ENCODE results near the gene ZFP90.
A peak's percentile ranks its signal among the peaks of the same experiment; 100 is the strongest.
"Not testable (repeated sequence)": the region's sequence is repeated elsewhere in the genome, so short reads cannot be mapped to it uniquely, and the experiment has no call there.

The ZFP90 gene

DNA sequence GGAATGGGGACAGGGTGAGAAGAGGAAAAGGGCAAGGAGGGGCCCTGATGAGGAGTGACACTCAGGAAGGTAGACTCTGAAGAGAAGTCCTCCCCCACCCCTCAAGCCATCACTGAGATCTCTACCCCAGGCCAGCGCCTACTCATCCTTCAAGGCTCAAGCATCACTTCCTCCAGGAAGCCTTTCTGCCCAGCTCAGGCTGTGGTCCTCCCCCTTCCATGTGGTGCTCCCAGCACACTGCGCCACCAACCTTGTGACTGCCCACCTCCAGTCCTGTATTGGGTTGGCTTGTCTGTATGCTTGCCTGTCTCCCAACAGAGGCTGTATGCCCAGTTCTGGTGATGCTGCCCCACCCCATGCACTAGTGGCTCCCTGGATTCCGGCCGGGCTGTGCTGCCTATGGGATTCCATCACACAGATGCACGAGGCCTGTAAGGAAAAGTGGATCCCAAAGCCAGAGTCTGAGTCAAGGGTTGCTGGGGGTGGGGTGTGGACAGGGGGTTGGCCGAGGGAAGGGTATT lies 19.8 kb upstream of the ZFP90 start:
- DNase-seq, result no peak

DNA sequence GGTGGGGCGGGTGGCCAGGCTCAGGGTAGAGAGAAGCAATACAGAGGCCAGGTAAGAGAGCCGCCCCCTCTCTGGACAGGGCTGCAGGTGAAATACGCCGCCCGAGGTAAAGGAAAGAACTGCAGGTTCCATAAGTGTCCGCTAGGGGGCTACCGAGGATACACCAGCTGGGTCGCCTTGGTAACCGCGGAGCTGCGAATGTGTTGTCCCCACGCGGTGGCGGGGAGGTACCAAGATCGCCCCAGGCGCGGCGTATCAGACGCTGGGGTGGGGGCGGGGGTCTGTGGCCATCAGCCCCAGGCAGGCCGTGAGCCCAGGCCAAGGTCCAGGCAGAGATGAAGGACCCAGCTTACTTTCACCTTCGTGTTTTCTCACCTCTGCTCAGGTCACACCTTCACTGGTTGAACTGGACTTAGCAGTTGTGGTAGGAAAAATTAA lies 18.4 kb upstream of the ZFP90 start:
- peak; percentile 89 for DNase-seq

GRCh38 chr16:68524069-68524820 lies 14.8 kb upstream of the ZFP90 start:
- DNase-seq, result no peak

GRCh38 chr16:68526143-68526781 lies 12.8 kb upstream of the ZFP90 start:
- no peak for DNase-seq

DNA sequence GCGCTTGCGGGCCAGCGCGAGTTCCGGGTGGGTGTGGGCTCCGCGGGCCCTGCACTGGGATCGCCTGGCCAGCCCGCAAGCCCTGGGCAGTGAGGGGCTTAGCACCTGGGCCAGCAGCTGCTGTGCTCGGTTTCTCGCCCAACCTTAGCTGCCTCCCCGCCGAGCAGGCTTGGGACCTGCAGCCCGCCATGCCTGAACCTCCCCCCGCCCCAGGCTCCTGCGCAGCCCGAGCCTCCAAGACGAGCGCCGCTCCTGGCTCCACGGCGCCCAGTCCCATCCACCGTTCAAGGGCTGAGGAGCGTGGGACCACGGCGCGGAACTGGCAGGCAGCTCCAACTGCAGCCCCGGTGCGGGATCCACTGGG lies 12.3 kb upstream of the ZFP90 start:
- no peak for DNase-seq

DNA sequence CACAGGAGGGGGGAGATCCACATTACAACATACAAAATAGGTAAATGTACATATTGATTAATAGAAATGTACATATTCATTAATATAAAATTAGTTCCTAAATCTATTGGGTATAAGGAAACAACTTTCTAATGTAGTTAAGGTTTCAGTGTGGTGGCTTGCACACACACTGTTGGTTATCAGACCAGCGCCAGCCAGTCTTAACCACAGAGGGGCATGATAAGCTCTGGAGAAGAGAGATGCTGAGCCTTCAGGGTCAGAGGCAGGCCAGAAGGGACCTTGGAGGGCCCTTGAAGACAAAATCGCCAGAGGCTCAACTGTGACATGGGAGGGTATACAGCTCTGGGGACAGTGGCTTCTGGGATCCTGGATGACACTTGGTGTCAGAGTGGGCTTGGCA lies 10.9 kb upstream of the ZFP90 start:
- no peak for DNase-seq

DNA sequence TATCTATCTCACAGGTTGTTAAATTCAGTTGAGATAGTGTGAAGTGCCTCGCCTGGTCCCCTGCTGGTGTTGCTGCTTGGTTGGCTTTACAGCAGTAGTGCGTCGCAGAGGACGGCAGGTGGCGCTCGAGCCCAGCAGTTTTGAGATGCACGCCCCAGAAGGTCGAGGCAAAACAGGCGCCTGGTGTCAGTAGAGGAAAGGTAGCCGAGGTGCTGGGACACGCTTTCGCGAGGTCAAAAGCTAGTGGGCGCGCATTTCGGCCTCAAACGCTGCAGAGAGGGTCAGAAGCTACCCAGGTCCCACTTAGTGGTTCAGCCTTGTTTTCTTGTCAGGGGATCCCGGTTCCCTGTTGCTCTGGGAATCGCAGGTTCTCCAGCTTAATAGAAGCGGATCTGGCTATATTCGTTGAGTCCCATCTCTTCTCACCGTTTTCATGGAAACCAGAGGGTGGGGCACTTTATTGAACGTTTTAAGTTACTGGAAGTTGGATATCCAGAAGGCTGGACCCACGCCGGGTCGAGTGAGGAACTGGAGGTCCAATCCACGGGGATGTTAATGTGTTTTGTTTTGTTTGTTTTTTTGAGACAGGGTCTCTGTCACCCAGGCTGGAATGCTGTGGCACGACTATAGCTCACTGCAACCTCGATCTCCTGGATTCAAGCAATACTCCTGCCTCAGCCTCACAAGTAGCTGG lies 10.3 kb upstream of the ZFP90 start:
- peak; percentile 85 for DNase-seq

GRCh38 chr16:68529608-68529930 lies 9.5 kb upstream of the ZFP90 start:
- DNase-seq, result no peak

DNA sequence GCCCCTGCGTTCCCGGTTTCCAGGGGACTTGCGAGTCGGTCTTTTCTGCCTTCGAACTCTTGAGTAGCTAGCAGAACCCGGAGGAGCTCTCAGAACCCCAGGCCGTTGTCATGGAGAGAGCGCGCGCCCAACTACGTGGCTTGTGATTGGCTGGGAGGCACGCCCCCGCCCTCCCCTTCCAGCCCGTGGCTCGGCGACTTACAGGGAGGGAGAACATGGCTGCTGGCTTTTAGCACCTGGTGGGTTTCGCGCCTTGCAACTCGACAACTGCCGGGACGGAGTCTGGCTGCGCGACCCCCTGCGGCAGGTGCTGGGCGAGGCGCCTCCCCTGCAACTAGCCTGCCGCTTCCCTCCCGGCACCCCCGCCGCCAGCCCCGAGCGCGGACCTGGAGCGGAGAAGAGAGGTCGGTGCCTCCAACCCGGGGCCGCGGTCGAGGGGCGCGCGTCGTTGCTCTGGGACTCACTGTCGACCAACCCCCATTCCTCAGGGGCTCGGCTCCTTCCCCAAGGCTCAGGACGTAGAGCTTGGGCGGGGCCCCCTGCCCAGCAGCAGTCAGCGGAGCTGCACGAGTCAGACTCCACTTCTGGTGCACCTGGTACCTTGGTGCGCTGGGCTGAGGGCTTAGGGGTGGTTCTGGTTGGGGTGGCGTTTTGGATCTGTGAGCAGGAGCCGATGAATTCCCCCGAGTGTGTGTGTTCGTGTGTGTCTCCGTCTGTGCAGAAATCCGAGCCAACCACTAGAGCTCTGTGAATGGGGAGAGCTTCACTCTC lies 9.0 kb upstream of the ZFP90 start:
- DNase-seq, result peak; percentile 85

- DNase-seq, result no peak
Observed at GRCh38 chr16:68533937-68534336, 5.2 kb upstream of the ZFP90 start.

- no peak for DNase-seq
Observed at GRCh38 chr16:68535331-68535730, 3.8 kb upstream of the ZFP90 start.

DNA sequence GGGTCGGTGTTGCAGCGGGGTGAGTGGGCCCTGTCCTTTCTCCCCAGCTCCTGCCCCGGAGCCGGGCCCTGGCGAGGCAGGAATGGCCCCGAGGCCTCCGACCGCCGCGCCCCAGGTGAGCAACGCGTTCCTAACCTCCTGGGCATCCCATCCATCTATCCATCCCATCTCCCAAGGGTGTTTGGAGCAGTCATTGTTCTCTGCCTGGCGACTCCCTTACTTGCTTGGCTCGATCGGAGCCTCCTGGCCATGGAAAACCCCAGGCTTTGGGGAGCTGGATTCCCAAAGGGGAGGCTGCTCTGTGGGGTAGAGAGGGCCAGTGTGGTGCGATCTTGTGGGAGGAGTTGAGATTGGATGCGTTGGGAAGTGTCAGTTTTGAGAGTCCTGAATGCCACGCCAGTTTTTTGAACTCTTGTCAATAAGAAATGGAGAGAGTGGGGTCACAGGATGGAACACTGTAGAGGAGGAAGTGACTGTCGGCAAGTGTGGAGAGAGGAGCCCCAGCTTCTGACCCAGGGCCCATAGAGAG lies 684 bp downstream of the ZFP90 start:
- DNase-seq, result no peak

GRCh38 chr16:68548947-68549346 lies 9.9 kb downstream of the ZFP90 start:
- no peak for DNase-seq

DNA sequence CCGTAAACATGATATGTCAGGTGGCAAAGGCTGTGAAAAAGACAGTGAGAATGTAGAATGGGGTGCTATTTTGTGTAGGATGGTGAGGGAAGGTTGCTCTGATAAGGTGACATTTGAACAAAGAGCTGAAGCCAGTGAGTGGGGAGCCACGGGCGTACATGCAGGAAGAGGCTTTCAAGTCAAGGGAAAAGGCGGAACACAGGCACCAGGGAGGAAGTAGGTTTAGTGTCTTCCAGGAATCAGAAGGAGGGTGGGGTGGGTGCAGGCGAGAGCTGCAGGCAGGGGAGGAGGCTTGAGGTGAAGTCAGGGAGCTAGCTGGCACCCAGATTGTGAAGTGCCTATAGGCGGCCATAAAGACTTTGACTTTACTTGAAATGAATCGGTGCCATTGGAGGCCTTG lies 14.1 kb downstream of the ZFP90 start:
- no peak for DNase-seq

- not testable (repeated sequence) for DNase-seq
Observed at GRCh38 chr16:68560341-68560740, 21.2 kb downstream of the ZFP90 start.

GRCh38 chr16:68563631-68564381 lies 24.7 kb downstream of the ZFP90 start:
- peak; percentile 12 for DNase-seq

- peak; percentile 4 for DNase-seq
Observed at GRCh38 chr16:68564382-68564985, 25.4 kb downstream of the ZFP90 start.

DNA sequence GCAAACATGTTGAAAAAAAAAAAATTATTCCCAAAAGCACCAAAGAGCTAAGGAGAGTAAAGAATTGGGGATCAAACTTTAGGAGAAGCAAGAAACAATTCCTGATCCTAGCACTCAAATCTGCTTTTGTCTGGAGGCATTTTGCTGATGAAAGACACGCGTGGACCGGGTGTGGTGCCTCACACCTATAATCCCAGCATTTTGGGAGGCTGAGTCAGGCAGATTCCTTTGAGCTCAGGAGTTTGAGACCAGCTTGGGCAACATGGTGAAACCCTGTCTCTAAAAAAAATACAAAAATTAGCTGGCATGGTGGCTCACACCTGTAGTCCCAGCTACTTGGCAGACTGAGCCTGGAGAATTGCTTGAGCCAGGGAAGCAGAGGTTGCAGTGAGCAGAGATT lies 35.4 kb downstream of the ZFP90 start:
- DNase-seq, result no peak

DNA sequence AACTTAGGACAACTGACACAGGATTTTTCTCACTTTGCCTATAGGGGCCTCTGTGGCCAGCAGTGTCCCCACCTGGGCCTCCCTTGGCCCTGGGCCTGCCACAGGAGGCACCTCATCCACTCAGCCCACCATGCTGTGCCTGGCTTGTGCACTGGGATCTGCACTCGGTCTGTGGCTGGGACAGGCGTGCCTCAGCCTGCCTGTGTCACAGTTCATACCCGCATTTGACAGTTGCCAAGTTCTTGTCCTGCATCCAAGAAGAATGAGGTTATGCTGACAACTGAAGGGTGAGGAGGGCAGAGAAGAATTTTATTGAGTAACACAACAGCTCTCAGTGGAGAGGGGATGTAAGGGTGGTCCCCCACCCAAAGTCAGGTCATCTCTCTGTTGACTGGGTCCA lies 36.0 kb downstream of the ZFP90 start:
- DNase-seq, result no peak

GRCh38 chr16:68577352-68577853 lies 38.3 kb downstream of the ZFP90 start:
- DNase-seq, result no peak

DNA sequence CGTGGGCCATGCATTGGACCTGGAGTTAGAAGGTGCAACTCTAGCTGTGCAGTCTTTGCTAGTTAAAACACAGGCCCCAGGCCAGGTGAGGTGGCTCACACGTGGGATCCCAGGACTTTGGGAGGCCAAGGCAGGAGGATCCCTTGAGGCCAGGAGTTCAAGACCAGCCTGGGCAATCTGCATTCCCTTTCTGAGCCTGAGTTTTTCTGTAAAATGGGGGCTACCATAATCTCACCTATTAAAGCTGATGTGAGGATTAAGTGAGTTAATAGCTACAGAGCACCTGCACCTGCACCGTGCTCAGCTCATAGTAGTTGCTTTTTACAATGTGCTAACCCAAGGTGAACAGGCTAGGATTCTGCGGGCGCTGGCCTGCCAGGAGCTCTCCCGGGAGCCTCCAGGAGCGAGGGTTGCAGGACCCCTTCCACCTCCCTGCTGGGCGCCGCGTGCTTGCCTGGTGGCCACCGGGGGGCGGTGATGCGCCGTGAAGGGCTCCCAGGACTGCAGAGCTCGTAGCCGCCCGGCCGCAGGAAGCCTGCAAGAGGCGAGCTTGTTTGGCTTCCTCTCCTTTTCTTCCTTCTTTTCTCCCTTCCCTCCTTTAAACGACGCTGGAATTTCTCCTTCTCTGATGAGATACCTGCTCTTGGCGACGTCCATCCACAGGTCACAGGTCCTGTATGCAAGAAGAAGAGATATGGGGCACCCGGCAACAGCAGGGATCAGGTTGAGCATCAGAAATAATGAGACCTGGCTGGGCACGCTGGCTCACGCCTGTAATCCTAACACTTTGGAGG lies 51.3 kb downstream of the ZFP90 start:
- DNase-seq, result peak; percentile 60
